Measurements from ENCODE around the gene PDZD7. TPM values are rescaled to one million over a fixed set of nuclear protein-coding genes. Genes with fewer than 3 reads are reported as not detected.
"Not testable (repeated sequence)": the region's sequence is repeated elsewhere in the genome, so short reads cannot be mapped to it uniquely, and the experiment has no call there.

Gene PDZD7
- total RNA-seq, 1 donor from 2014 or later: 0.48 TPM

DNA sequence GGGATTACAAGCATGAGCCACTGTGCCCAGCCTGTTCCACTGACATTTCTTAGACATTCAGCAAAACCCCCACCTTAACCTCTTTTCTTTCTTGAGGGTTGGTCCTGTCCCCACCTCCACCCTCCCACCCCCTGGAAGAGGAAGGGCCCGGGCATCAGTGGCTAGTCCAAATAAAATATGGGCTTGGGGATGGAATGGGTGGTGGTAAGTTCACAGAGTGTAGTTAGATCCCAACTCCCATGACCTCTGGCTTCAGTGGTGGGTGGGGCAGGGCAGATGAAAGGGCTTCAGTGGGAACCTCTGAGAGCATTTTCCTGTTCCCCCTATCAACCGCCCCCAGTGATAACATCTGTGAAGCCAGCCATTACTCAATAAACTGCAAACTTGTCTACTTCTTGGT is 9.9 kb upstream of the PDZD7 start:
- no peak for DNase-seq (ENCODE audit: low spot score)

GRCh38 chr10:101040061-101040460 is 9.1 kb upstream of the PDZD7 start:
- no peak for DNase-seq (ENCODE audit: low spot score)

DNA sequence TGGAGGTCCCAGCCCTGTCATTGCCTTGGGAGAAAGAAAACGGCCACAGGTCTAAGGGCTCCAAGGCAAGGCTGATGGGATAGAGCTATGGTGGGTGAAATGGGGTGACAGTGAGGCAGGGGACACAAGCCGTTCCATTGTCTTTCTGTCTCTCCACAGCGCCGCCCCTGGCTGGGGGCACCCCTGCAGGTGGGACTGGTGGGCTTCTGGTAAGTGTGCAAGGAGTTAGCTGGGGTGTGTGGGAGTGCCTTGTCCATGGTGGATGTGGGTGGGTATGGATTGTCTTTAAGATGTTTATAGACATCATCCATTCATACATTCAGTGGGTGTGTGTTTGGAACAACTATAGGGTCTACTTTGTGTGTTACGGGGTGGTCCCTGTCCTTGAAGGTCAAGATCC is 7.6 kb upstream of the PDZD7 start:
- DNase-seq (ENCODE audit: low spot score): no peak

- no peak for DNase-seq (ENCODE audit: low spot score)
Measured at GRCh38 chr10:101036726-101037125, 5.8 kb upstream of the PDZD7 start.

GRCh38 chr10:101035916-101036702 is 5.2 kb upstream of the PDZD7 start:
- DNase-seq (ENCODE audit: low spot score): no peak

- no peak for DNase-seq (ENCODE audit: low spot score)
Measured at GRCh38 chr10:101035314-101035713, 4.4 kb upstream of the PDZD7 start.

DNA sequence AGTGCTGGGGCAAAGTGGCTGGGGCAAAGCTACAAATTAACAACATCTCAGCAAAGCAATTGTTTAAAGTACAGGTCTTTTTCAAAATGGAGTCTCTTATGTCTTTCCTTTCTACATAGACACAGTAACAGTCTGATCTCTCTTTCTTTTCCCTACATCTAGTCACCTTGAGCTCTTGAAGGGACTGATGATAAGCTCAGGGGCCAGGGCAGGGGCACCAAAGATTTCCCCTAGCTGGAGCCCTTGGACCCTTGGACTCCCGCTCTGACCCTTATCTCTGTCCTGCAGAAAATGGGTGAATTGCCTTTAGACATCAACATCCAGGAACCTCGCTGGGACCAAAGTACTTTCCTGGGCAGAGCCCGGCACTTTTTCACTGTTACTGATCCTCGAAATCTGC is 3.5 kb upstream of the PDZD7 start:
- DNase-seq (ENCODE audit: low spot score): not testable (repeated sequence)

DNA sequence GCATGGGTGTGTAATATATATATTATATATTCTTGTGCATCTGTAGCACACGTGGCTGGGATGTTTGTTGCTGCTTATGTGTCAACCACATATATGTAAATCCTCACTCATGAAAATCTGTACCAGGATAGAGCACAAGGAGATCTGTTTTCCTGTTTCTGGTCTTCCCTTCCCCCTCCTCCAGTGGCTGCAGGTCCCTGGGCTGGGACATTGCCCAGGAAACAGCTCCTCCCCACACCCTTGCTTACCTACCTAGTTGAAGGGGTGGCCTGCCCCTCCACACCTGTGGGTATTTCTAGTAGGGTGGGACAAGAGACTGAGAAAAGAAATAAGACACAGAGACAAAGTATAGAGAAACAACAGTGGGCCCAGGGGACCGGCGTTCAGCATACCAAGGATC is 2.3 kb upstream of the PDZD7 start:
- no peak for DNase-seq (ENCODE audit: low spot score)

- DNase-seq (ENCODE audit: low spot score): peak; percentile 91
Measured at GRCh38 chr10:101032637-101033224, 1.8 kb upstream of the PDZD7 start.

- DNase-seq (ENCODE audit: low spot score): peak; percentile 86
Measured at GRCh38 chr10:101031796-101032636, 1.1 kb upstream of the PDZD7 start.

- no peak for DNase-seq (ENCODE audit: low spot score)
Measured at GRCh38 chr10:101030496-101031127, 317 bp downstream of the PDZD7 start.

- no peak for DNase-seq (ENCODE audit: low spot score)
Measured at GRCh38 chr10:101029520-101030295, 1.2 kb downstream of the PDZD7 start.

DNA sequence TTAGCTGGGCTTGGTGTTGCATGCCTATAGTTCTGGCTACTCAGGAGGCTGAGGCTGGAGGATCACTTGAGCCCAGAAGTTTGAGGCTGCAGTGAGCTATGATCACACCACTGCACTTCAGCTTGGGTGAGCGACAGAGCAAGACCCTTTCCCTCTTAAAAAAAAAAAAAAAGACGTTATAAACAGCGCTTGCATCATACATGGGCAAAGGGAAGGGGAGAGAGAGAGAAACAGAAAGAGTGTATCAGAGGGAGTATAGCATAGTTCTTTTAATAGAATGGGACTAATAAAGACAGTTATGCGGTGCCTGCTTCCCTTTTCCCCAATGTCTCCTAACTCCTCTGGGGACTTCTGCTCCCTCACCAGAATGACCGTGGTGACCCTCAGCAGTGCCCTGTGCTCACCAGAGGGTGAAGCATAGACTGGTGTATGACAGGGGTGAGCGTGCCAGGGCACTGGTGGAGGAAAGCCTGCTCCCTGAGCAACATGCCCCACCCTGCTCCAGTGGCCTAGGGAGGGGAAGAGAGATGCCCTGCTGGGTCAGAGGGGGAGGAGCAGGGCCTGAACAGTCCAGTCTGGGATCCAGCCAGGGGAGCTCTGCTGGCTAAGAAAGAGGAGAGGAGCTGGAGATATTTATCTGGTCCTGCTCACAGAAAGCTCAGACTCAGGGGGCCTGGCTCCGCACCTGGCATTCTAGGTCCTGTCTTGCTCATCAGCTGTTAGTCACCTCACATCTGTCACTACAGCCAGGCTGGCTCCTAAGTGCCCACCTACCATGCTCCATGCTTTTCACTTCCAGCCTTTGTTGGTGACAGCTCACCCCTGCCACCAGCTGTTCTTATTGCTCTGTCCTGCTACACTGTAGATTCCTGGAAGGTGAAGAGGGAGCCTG is 2.2 kb downstream of the PDZD7 start:
- DNase-seq (ENCODE audit: low spot score): peak; percentile 63

- peak; percentile 73 for DNase-seq (ENCODE audit: low spot score)
Measured at GRCh38 chr10:101027106-101027720, 3.7 kb downstream of the PDZD7 start.

- DNase-seq (ENCODE audit: low spot score): no peak
Measured at GRCh38 chr10:101022967-101023705, 7.8 kb downstream of the PDZD7 start.

DNA sequence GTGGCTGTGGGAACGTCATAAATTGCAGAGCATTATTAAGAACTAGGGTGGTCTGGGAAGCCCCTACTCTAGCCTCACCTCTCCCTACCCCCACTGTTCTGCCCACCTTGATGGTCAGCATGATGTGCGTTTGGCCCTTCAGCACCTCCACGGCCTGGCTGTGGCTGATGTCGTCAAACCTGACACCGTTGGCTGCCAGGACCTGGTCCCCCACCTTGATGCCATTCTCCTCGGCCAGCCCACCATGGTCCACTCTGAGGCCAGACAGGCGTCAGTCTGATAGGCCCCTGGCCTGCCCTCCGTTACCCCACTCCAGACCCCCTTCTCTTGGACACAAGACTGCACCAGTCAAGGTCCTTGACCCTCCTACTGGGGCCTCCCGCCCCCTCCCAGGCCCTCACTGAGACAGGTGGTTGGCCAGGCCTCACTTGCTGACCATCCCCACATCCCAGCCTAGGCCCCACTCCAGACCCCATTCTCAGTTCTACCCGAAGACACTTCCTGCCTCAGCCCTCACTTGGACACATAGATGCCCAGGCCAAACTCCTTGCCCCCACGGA is 9.2 kb downstream of the PDZD7 start:
- no peak for DNase-seq (ENCODE audit: low spot score)

- DNase-seq (ENCODE audit: low spot score): no peak
Measured at GRCh38 chr10:101021239-101021638, 9.7 kb downstream of the PDZD7 start.

- no peak for DNase-seq (ENCODE audit: low spot score)
Measured at GRCh38 chr10:101020427-101021075, 10.4 kb downstream of the PDZD7 start.
